Dendritic cell treated with granulocyte-macrophage colony-stimulating factor and Interleukin-4, amounts not matched to agents 40 ng/mL and 50 ng/mL, for 4 days (primary cell): ENCODE results near the gene TP73.
"Not testable (repeated sequence)": the region's sequence is repeated elsewhere in the genome, so short reads cannot be mapped to it uniquely, and the experiment has no call there.

ENCODE experiments used
- H3K27ac Mint-ChIP-seq: one replicate; pipeline ENCODE4 v1.8.0; 2022; ENCODE audit warnings: mild to moderate bottlenecking, mixed read lengths
- H3K27me3 Mint-ChIP-seq: one replicate; pipeline ENCODE4 v1.8.0; 2022; ENCODE audit warnings: mild to moderate bottlenecking, mixed read lengths
- H3K36me3 Mint-ChIP-seq: one replicate; pipeline ENCODE4 v1.8.0; 2022; ENCODE audit warnings: low read depth, mixed read lengths
- H3K4me1 Mint-ChIP-seq: one replicate; pipeline ENCODE4 v1.8.0; 2022; ENCODE audit warnings: low read depth, mixed read lengths
- H3K4me3 Mint-ChIP-seq: one replicate; pipeline ENCODE4 v1.8.0; 2022; ENCODE audit warnings: mild to moderate bottlenecking, moderate library complexity, mixed read lengths
- H3K9me3 Mint-ChIP-seq: one replicate; pipeline ENCODE4 v1.8.0; 2022; ENCODE audit warnings: mixed read lengths
- intact Hi-C: fragments of 100-400 bp; cut with micrococcal nuclease; formaldehyde crosslinking; loops from one replicate; pipeline ENCODE4 v1.15.0; 2022

Gene TP73

DNA sequence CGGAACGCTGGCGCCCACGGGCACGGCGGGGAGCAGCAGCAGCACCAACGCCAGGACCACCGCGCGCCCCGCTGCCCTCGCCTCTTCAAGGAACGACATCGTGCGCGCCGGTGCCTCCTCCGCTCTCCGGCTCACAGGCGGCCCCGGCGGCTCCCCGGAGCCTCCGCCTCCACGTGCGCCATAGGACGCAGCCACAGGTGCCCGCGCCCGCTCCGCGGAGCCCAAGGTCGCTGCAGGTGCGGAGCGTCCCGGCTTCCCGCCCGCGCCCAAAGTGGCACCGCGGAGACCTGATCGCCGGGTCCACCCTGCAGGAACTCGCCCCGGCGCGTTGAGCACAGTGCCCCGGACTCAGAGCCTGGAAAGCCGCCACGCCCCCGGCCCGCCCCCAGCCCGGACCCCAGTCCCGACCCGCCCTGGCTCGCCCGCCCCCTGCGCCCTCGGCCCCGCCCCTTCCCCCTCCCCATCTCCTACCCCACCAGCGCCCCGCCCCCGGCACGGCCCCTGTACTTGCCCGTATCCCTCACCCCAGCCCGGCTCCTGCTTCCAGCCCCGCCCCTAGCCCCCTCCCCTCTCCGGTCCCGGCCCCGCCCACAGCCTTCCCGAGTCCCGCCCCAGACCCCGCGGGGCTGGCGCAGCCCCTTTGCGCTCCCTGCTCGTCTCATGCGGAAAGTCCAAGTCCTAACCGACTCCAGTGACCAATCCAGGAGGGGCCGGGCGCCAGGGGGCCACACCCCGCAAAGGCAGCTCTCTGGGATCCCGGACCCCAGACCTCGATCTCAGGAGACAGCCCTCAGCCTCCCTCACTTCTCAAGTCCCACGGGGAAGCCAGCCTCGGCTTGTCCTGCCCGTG is 40.9 kb upstream of the TP73 start, which contains the start of gene MEGF6:
Gene MEGF6 (minus strand): TSS at position 339 of the 850 bp plus-strand sequence. CDS start 240 bp downstream, at position 99.
- peaks cover 26% of the 10 kb centered on the region for H3K4me1 Mint-ChIP-seq
- no peaks in the 10 kb centered on the region for H3K9me3 Mint-ChIP-seq
- peak within 1 kb of the TSS; percentile 79 for H3K4me3 Mint-ChIP-seq
- peaks cover 52% of the 10 kb centered on the region for H3K27me3 Mint-ChIP-seq
- no peak within 1 kb of the TSS for H3K27ac Mint-ChIP-seq
- intact Hi-C loops: no loop called here
- H3K36me3 Mint-ChIP-seq: no peaks in the 10 kb centered on the region

DNA sequence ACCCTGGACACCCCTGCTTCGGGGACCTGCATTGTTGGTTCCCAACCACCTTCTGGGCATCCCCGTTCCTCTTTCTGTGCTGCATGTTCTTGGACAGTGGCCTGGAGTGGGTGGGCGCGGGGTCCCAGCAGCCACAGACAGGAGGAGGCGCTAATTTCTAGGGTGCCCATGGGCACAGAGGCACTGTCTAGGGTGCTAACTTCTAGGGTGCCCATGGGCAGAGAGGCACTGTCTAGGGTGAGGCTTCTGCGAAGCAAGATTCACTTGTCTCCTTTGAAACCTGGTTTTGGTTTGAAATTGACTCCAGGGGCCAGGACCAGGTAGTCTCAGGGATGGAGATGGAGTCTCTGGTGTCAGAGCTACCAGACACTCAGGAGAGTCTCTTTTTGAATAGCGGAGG is 40.2 kb upstream of the TP73 start:
- Mint-ChIP-seq H3K4me1 (peaks cover 26% of the 10 kb centered on the region), H3K36me3 (no peaks in the 10 kb centered on the region), H3K9me3 (no peaks in the 10 kb centered on the region), H3K4me3 (peak overlapping the region; percentile 79), H3K27ac (no peak overlapping the region), H3K27me3 (peaks cover 54% of the 10 kb centered on the region)
- intact Hi-C loops: no loop called here

DNA sequence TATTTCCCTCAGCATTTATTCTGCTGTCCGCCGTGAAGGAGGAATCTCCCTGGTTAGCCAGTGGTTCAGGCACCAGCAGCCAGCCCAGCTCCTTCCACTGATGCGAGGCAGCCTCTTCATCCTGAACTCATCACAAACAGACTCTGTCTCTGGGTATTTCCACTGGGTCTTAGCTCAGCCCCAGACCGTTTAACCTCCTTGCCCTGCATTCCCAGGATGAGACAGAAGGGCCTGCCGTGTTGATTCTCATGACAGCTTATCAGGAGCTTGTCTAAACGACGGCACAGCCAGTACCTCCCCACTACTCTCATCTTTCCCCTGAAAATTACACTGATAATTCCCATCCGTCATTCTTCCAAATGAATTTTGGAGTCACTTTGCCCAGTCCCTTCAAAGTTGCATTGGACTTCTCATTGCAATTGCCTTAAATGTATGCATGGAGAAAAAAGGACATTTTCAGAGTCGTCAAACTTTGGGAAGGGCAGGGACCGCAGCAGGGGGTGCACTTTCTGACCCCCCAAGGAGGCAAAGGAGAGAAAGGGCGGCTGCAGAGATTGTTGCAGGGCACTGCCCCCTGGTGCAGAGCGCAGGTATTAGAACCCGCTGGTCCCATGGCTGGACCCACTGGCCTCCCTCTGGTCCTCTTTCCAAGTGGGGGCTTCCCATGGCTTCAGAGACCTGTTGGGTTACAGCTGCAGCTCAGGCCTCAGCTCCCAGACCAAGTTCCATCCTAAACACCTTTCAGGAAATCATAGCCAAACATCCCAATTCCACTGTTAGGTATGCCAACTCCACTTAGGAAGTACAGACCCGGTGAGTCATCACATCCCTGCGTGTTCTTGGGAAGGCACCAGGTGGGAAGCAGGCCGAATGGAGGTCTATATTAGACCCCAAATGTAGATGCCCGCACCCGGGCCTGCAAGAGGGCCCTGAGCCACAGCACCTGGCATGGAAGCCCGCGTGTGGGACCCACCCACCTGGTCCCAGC is 37.3 kb upstream of the TP73 start:
- peaks cover 26% of the 10 kb centered on the region for H3K4me1 Mint-ChIP-seq
- no peaks in the 10 kb centered on the region for H3K36me3 Mint-ChIP-seq

DNA sequence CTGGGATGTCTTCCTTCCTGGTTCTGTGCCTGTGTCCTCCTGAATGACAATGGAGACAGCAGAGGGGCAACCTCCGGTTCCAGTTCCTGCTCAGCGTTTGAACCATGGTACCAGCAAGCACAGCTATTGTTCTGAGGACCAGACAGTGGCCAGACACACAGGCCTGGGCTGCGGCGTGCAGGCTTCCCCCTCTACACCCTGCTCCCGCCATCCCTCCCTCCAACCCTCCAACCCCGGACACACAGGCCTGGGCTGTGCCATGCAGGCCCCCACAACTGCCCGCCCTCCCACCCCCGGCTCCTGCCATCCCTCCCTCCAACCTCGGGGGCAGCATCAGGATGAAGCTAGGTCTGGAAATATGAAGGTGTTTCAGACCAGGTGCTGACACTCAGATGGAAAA is 35.5 kb upstream of the TP73 start:
- no peak overlapping the region for H3K4me3 Mint-ChIP-seq
- H3K36me3 Mint-ChIP-seq: no peaks in the 10 kb centered on the region
- no peak overlapping the region for H3K27ac Mint-ChIP-seq
- H3K4me1 Mint-ChIP-seq: peaks cover 13% of the 10 kb centered on the region
- peaks cover 38% of the 10 kb centered on the region for H3K27me3 Mint-ChIP-seq
- H3K9me3 Mint-ChIP-seq: no peaks in the 10 kb centered on the region
- intact Hi-C loops: no loop called here

More for the DNA sequence above, 37.3 kb upstream of the TP73 start:
- intact Hi-C loops: no loop called here
- no peaks in the 10 kb centered on the region for H3K9me3 Mint-ChIP-seq
- no peak overlapping the region for H3K27ac Mint-ChIP-seq
- H3K27me3 Mint-ChIP-seq: peaks cover 50% of the 10 kb centered on the region
- H3K4me3 Mint-ChIP-seq: no peak overlapping the region

DNA sequence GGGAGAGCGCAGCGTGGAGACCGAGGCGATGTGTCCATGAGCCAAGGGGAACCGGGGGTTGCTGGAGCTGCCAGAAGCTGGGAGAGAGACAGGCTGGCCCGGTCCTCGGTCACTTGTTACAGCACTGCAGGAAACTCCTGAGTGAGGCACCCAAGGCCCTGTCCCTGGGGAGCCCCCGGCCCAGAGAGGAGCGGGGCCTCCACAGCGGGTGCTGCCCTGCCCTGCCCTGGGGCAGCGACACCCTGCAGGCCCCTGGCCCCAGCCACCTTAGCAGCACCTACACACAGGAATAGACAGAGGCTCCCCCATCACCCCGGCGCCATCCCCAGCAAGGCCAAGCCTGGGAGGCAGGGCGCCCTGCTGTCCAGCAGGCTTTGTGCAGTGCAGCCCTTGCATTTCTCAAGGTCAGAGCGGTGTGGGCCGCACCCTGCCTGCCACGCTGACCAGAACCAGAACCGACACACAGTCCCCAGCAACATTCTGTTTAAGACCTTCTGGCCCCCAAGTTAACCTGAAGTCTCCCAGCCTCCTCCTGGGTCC is 34.4 kb upstream of the TP73 start:
- intact Hi-C loops: no loop called here
- H3K4me3 Mint-ChIP-seq: no peak overlapping the region
- H3K27me3 Mint-ChIP-seq: peaks cover 28% of the 10 kb centered on the region
- no peaks in the 10 kb centered on the region for H3K36me3 Mint-ChIP-seq
- H3K4me1 Mint-ChIP-seq: peaks cover 20% of the 10 kb centered on the region
- H3K27ac Mint-ChIP-seq: no peak overlapping the region
- no peaks in the 10 kb centered on the region for H3K9me3 Mint-ChIP-seq

DNA sequence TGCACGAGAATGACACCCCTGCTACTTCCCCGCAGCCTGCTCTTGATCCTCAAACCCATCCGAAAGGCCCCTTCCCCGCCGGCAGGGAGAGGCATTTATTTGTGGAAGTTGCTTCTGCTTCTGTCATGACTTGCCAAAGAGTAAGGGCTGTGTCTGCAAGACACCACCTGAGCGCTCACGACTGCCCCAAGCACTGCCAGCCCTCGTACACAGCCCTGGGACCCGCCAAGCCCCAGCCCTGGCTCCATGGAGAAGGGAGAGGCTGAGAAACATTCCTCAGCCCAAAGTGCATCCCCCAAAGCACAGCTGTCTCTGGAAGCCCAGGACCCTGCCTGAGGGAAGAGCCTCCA is 33.8 kb upstream of the TP73 start:
- H3K4me3 Mint-ChIP-seq: no peak overlapping the region
- no peak overlapping the region for H3K27ac Mint-ChIP-seq
- intact Hi-C loops: no loop called here
- no peaks in the 10 kb centered on the region for H3K9me3 Mint-ChIP-seq
- peaks cover 26% of the 10 kb centered on the region for H3K4me1 Mint-ChIP-seq
- no peaks in the 10 kb centered on the region for H3K36me3 Mint-ChIP-seq
- H3K27me3 Mint-ChIP-seq: peaks cover 21% of the 10 kb centered on the region

DNA sequence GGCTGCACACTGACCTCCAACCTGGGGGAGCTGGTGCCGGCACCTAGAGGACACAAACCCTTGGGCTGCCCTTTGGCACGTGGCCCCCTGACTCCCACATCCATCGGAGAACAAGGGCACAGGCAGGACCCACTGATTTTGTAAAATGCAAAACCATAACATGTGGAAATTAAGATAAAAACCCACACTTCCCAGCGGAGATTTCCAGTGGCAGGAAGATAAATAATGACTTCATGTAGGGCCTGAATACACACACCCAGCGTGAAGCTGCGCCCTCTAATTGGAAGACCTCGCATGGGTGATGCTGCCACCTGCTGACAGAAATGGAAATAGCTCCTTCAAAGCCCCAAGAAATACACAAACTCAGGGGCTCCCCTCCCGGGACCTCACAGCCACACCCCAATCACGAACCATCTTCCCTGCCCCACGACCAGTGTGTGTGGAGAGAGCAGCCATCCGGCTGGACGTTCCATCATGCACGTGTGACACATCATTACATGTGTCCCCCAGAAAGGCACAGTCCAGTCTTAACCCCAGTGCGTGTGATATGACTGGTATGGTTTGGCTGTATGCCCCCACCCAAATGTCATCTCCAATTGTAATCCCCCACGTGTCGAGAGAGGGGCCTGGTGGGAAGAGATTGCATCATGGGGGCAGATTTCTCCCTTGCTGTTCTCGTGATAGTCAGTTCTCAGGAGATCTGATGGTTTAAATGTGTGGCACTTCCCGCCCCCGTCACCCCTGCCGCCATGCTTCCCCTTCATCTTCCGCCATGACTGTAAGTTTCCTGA is 33.2 kb upstream of the TP73 start:
- peaks cover 22% of the 10 kb centered on the region for H3K27me3 Mint-ChIP-seq
- no peak overlapping the region for H3K27ac Mint-ChIP-seq
- no peak overlapping the region for H3K4me3 Mint-ChIP-seq
- peaks cover 2% of the 10 kb centered on the region for H3K36me3 Mint-ChIP-seq
- intact Hi-C loops: loop anchor here (1.0 kb wide), 3 partner anchors 26 to 128 kb away; no protein-coding TSS in a partner anchor
- no peaks in the 10 kb centered on the region for H3K9me3 Mint-ChIP-seq
- H3K4me1 Mint-ChIP-seq: peaks cover 32% of the 10 kb centered on the region

DNA sequence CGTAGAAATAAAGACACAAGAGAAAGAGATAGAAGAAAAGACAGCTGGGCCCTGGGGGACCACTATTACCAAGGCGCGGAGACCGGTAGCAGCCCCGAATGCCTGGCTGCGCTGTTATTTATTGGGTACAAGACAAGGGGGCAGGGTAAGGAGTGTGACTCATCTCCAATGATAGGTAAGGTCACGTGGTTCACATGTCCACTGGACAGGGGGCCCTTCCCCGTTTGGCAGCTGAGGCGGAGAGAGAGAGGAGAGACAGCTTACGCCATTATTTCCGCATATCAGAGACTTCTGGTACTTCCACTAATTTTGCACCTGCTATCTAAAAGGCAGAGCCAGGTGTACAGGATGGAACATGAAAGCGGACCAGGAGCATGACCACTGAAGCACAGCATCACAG is 31.6 kb upstream of the TP73 start:
- H3K27ac Mint-ChIP-seq: no peak overlapping the region
- H3K4me1 Mint-ChIP-seq: peaks cover 41% of the 10 kb centered on the region
- intact Hi-C loops: no loop called here
- no peak overlapping the region for H3K4me3 Mint-ChIP-seq
- no peaks in the 10 kb centered on the region for H3K9me3 Mint-ChIP-seq
- peaks cover 10% of the 10 kb centered on the region for H3K36me3 Mint-ChIP-seq
- peaks cover 16% of the 10 kb centered on the region for H3K27me3 Mint-ChIP-seq

DNA sequence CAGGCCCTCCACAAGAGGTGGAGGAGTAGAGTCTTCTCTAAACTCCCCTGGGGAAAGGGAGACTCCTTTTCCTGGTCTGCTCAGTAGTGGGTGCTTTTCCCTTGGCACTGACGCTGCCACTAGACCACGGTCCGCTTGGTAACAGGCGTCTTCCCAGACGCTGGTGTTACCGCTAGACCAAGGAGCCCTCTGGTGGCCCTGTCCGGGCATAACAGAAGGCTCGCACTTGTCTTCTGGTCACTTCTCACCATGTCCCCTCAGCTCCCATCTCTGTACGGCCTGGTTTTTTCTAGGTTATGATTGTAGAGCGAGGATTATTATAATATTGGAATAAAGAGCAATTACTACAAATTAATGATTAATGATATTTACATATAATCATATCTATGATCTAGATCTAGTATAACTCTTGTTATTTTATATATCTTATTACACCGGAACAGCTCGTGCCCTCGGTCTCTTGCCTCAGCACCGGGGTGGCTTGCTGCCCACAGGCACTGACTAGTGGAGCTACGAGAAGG is 31.1 kb upstream of the TP73 start:
- H3K4me3 Mint-ChIP-seq, intact Hi-C loops, H3K27ac Mint-ChIP-seq, H3K9me3 Mint-ChIP-seq: not testable (repeated sequence)
- H3K4me1 Mint-ChIP-seq: peaks cover 46% of the 10 kb centered on the region
- H3K36me3 Mint-ChIP-seq: peaks cover 13% of the 10 kb centered on the region
- peaks cover 14% of the 10 kb centered on the region for H3K27me3 Mint-ChIP-seq

DNA sequence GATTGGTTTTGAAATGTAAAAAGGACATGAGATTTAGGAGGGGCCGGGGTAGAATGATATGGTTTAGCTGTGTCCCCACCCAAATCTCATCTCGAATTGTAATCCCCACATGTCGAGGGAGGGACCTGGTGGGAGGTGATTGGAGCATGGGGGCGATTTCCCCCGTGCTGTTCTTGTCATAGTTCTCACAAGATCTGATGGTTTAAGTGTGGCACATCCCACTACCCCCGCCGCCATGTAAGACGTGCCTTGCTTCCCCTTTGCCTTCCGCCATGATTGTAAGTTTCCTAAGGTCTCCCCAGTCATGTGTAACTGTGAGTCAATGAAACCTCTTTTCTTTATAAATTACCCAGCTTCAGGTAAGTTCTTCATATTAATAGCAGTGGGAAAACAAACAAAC is 30.2 kb upstream of the TP73 start:
- Mint-ChIP-seq H3K4me1 (peaks cover 49% of the 10 kb centered on the region), H3K36me3 (peaks cover 16% of the 10 kb centered on the region), H3K27me3 (peaks cover 12% of the 10 kb centered on the region)
- intact Hi-C loops, H3K9me3 Mint-ChIP-seq, H3K27ac Mint-ChIP-seq, H3K4me3 Mint-ChIP-seq: not testable (repeated sequence)

DNA sequence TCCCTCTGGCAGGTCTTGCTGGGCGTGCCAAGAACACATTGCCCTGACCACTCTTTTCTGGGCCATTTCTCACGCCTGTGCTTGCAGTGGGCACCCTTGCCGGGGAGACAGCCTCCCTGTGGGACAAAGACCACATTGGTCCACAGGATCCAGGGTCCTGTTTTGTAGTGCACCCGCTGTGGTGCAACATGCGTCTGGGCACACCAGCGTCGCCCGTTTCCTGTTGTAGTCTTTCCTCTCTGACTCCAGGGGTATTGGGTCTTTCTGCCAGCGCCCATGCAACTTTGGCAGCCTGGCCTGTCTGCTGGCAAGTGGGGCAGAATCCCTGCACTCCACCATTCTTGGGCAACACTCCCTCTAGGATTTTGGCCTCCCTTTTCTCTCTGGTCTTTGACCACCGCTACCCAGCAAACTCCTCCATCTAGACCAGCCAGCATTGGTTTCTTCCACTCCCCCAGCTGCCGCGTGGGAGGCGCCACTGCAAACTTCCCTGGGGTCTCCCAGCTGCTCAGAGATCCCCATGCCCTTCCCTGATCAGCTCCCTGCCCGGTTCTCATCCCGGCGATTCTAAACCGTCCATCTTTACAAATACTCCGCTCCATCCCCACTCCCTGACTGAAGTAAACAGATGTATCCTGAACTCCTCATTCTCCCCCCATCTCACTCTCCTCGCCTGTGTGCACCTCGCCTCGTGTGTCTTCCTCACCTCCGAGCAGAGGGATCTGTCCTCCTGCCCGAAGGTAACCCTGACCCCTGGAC is 28.7 kb upstream of the TP73 start:
- Mint-ChIP-seq H3K9me3 (no peaks in the 10 kb centered on the region), H3K27ac (peak overlapping the region; percentile 81), H3K4me1 (peaks cover 49% of the 10 kb centered on the region), H3K27me3 (peaks cover 10% of the 10 kb centered on the region), H3K36me3 (peaks cover 32% of the 10 kb centered on the region), H3K4me3 (peak overlapping the region; percentile 97)
- intact Hi-C loops: loop anchor here (1.0 kb wide), 1 partner anchor 27 kb away; the partner anchor contains the start of gene WRAP73

DNA sequence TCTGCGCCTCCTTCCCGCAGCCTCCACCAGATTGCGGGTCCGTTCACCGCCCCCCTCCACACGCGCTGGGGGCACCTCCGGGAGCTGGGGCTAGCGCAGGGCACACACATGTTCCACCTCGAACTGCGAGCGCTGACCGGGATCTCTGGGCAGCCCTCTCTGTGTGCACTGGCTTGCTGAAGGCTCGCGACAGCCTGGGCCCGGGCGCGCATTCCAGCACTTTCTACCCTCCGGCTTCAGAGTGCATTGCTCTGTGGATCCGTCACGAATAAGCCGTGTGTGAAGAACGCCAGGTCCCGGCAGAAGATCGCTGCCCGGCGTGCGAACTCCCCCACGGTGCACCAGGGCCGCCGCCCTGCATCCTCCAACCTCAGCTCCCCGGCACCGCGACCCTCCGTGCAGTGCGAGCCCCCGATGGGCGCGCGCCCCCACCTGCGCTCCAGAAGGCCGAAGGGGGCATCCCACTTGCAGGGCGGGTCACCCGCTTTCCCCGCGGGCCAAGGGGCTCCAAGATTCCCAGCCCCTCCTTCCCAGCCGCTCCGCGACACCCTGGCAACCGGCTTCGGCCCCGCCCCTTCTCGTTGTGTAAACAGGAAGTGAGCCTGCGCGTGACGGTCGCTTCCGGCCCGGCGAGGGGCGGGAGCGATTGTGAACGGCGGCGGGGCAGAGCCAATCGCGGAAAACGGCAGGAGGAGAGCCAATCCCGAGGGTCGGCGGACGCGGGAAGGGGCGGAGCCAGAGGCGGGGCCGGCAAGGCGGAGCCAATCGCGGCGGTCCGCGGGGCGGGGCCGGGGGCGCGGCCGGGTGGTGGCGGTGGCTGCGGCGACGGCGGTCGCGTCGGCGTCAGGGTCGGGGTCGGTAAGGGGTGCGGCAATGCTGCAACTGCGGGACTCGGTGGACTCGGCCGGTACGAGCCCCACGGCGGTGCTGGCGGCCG is 27.8 kb upstream of the TP73 start, which contains the start of gene TPRG1L:
Gene TPRG1L (plus strand): TSS at position 816 of the 937 bp plus-strand sequence. CDS start 58 bp downstream, at position 874.
- intact Hi-C loops: loop anchor here (1.0 kb wide), 1 partner anchor 26 kb away; the partner anchor contains the start of gene WRAP73
- Mint-ChIP-seq H3K27me3 (peaks cover 10% of the 10 kb centered on the region), H3K4me3 (peak within 1 kb of the TSS; percentile 97), H3K9me3 (no peaks in the 10 kb centered on the region), H3K4me1 (peaks cover 44% of the 10 kb centered on the region), H3K36me3 (peaks cover 40% of the 10 kb centered on the region), H3K27ac (peak within 1 kb of the TSS; percentile 81)
